Heart left ventricle (tissue), 16 donors: ENCODE data around the gene BPHL. TPM values are rescaled to one million over a fixed set of nuclear protein-coding genes. Genes with fewer than 3 reads are reported as not detected.

ENCODE experiments used
- ATAC-seq, 4 donors: fragments of 200-7000 bp; cut with Tn5 transposase; one replicate each; pipeline ENCODE4 v1.9.1; 2020 to 2022; ENCODE audit warnings: moderate library complexity in 4 of 4, mild to moderate bottlenecking in 3 of 4, moderate number of reproducible peaks in 1 of 4
- DNase-seq, 5 donors: peaks; one replicate each; pipeline ENCODE4 v3.0.0-alpha.2; 2020
- H3K27ac ChIP-seq, 12 donors: fragments of 200-600 bp; sonication (generic) in 4 of 12; one replicate each; pipeline versions ENCODE4 v1.5.0 to v1.8.0; 2016 to 2022; ENCODE audit warnings: mild to moderate bottlenecking in 2 of 12
- H3K27me3 ChIP-seq, 9 donors: fragments of 200-600 bp; sonication (generic) in 2 of 9; one replicate each; pipeline versions ENCODE4 v1.5.1 to v1.8.0; 2016 to 2022; ENCODE audit warnings: mild to moderate bottlenecking in 3 of 9
- H3K36me3 ChIP-seq, 9 donors: fragments of 200-600 bp; sonication (generic) in 2 of 9; one replicate each; pipeline versions ENCODE4 v1.5.0 to v1.8.0; 2018 to 2022; ENCODE audit warnings: mild to moderate bottlenecking in 2 of 9
- H3K4me1 ChIP-seq, 12 donors: fragments of 200-600 bp; sonication (generic) in 4 of 12; one replicate each; pipeline versions ENCODE4 v1.5.0 to v1.8.0; 2016 to 2022; ENCODE audit warnings: mild to moderate bottlenecking in 3 of 12
- H3K4me3 ChIP-seq, 12 donors: fragments of 200-600 bp; sonication (generic) in 4 of 12; one replicate each; pipeline versions ENCODE4 v1.5.0 to v1.8.0; 2017 to 2022; ENCODE audit warnings: mild to moderate bottlenecking in 9 of 12, moderate library complexity in 4 of 12
- H3K9me3 ChIP-seq, 12 donors: fragments of 200-600 bp; sonication (generic) in 4 of 12; one replicate each; pipeline versions ENCODE4 v1.5.0 to v1.8.0; 2016 to 2022; ENCODE audit warnings: mild to moderate bottlenecking in 1 of 12
- POLR2A ChIP-seq, 2 donors: fragments of 450-650 bp; IDR thresholded peaks; one replicate each; pipeline ENCODE4 v1.6.1; 2017; ENCODE audit warnings: antibody characterized with exemption in 2 of 2, mild to moderate bottlenecking in 2 of 2, moderate library complexity in 2 of 2
- WGBS, 4 donors: extraction: QIAGEN DNeasy Blood & Tissue Kit in 2 of 4; methylation state at CpG; one replicate each; pipeline versions ENCODE4 v1.1.5 to v1.1.7; 2013 to 2018; 5-methylcytosine and 5-hydroxymethylcytosine counted together
- intact Hi-C, 10 donors: fragments of 100-400 bp; cut with DNase I; formaldehyde crosslinking; loops; one replicate each; pipeline versions ENCODE4 v1.11.1 to v1.14.2; 2022
- polyA plus RNA-seq, 2 donors: library from polyadenylated mRNA; stranded (reverse); fragments of 200-250 nt; gene quantifications; one replicate each; pipeline ENCODE4 v1.2.3, GENCODE V29; 2013
- total RNA-seq, 9 donors: library from RNA; depleted of rRNA in 2 of 9; stranded (reverse); fragments of >200 nt in 2 of 9; fragmentation: NEBNext Ultra II Directional in 3 of 9; extraction: Animal tissue kit (Norgen Biotek cat#: 25700) in 3 of 9; gene quantifications; one replicate each; pipeline versions ENCODE4 v1.1.0 to v1.2.4, GENCODE V29; 2016 to 2023
- TF ChIP-seq, protein P1 (sequence below), 12 donors: fragments of 200-600 bp; sonication (generic) in 4 of 12; IDR thresholded peaks; one replicate each; pipeline versions ENCODE4 v1.5.0 to v1.8.0; 2018 to 2022; ENCODE audit warnings: antibody characterized with exemption in 12 of 12, mild to moderate bottlenecking in 5 of 12
- donor health status: ischemic (EF 13 %, LVEDD 7.1; RV severe dilation, severe dysfunction).
- donor health status: healthy with polysubstance abuse.
- donor health status: DM: no; HTN: yes; CAD: no.
- donor health status: DM: no; HTN: no; CAD: no.
- donor health status: ischemic (EF 25% LVEDD 6.9; RV normal size, moderate dysfunction).
- donor health status: ischemic (EF 25% LVEDD 5.7; RV mildly dilated, moderate dysfunction).
- donor health status: healthy.
- donor health status: DM: yes; HTN: yes; CAD: no.
- donor health status: ischemic (EF 35%, LVEDD 5.7; RV mildly dilated, moderate dysfunction).
- donor health status: nonischemic (EF 11% LVEDD 7.7; RV severe dilation, severe dysfunction).
- donor health status: DM: yes; HTN: yes; CAD: no.
- donor health status: PGD.
- donor health status: ischemic (EF 29% LVEDD 5.4; RV normal size, mild dysfunction).
- donor health status: nonischemic (EF 23%, LVEDD 6.1; RV moderate dilation, normal function).

The BPHL gene
- total and polyA plus RNA-seq, 11 donors: 4.8 to 38.2 (median 13.5) TPM

DNA sequence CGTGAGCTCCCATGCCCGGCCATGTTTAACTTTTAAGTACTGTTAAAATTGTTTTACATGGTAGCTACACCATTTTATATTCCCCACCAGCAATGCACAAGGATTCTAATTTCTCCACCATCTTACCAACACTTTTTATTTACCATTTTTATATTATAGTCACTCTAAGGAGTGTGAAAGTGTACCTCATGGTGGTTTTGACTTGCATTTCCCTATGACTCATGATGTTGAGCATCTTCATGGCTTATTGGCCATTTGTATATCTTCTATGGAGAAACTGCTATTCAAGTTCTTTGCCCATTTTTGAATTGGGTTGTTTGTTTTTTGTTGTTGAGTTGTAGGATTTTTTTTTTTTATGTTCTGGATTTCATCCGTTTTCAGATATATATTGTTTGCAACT, 15.6 kb upstream of the BPHL start:
- 93 to 97% (median 95%) methylated on average over 3 of the region's 3 CpGs for WGBS, 4 donors
- intact Hi-C loops: no loop called here

DNA sequence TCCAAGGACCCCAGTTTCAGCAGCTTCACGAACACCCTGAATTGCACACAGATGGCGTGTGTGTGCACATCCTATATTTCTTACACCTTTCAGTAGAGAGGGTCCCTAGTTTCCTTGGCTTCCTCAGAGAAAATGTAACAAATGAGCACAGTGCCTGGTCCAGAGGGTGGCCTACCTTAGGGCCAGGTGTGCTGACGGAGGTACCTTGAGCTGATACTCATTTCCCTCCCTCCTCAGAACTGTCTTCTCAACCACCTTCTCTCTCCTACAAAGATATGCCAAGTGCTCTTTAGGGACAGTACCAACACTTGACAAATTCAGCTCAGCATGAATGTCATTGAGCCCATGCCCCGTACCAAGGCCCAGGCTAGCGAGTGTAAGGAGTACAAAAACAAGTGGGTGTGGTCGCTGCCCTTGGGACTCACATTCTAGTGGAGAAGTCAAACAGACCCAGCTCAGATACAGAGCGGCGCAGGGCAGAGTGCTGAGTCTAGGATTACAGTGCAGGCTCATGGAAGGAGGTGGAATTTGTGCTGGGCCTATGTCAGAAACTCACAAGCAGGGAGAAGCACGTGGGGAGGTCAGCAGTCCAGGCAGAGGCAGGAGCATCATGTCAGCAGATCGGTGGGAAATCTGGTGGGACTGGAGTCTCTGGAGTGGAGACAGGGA, 9.6 kb upstream of the BPHL start:
- Histone ChIP-seq H3K4me3 (no peak overlapping the region), H3K4me1 (no peaks in the 10 kb centered on the region), H3K9me3 (no peaks in the 10 kb centered on the region), H3K27me3 (no peaks in the 10 kb centered on the region), H3K27ac (no peak overlapping the region), H3K36me3 (peaks cover 0 to 98% (median 87%) of the 10 kb centered on the region in 9 donors)
- DNase-seq: no peak
- peak in 2 of 4 donors; percentile 20 to 24 for ATAC-seq
- intact Hi-C loops: no loop called here
- TF ChIP-seq, protein P1, sequence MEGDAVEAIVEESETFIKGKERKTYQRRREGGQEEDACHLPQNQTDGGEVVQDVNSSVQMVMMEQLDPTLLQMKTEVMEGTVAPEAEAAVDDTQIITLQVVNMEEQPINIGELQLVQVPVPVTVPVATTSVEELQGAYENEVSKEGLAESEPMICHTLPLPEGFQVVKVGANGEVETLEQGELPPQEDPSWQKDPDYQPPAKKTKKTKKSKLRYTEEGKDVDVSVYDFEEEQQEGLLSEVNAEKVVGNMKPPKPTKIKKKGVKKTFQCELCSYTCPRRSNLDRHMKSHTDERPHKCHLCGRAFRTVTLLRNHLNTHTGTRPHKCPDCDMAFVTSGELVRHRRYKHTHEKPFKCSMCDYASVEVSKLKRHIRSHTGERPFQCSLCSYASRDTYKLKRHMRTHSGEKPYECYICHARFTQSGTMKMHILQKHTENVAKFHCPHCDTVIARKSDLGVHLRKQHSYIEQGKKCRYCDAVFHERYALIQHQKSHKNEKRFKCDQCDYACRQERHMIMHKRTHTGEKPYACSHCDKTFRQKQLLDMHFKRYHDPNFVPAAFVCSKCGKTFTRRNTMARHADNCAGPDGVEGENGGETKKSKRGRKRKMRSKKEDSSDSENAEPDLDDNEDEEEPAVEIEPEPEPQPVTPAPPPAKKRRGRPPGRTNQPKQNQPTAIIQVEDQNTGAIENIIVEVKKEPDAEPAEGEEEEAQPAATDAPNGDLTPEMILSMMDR (IDR thresholded peaks at IDR 0.05): no peak
- TF ChIP-seq POLR2A (IDR thresholded peaks at IDR 0.05): no peak
- 81 to 87% (median 85%) methylated on average over 10 of the region's 10 CpGs for WGBS, 4 donors

More for the DNA sequence above, 15.6 kb upstream of the BPHL start:
- Histone ChIP-seq H3K9me3 (no peaks in the 10 kb centered on the region), H3K4me1 (no peaks in the 10 kb centered on the region), H3K4me3 (no peak overlapping the region), H3K27ac (no peak overlapping the region), H3K27me3 (no peaks in the 10 kb centered on the region), H3K36me3 (peaks cover 0 to 100% (median 96%) of the 10 kb centered on the region in 9 donors)
- TF ChIP-seq, protein P1 (IDR thresholded peaks at IDR 0.05): no peak
- no peak for TF ChIP-seq POLR2A (IDR thresholded peaks at IDR 0.05)
- DNase-seq (no peak), ATAC-seq (no peak)

GRCh38 chr6:3109761-3110160, 8.8 kb upstream of the BPHL start:
- no peak for DNase-seq
- no peak overlapping the region for H3K4me3 ChIP-seq
- WGBS, 4 donors: 82 to 94% (median 92%) methylated on average over 3 of the region's 3 CpGs
- H3K27me3 ChIP-seq: no peaks in the 10 kb centered on the region
- H3K4me1 ChIP-seq: no peaks in the 10 kb centered on the region
- no peaks in the 10 kb centered on the region for H3K9me3 ChIP-seq
- ATAC-seq: no peak
- no peak overlapping the region for H3K27ac ChIP-seq
- H3K36me3 ChIP-seq: peaks cover 0 to 98% (median 88%) of the 10 kb centered on the region in 9 donors
- intact Hi-C loops: loop anchor here in 1 of 10 donors (5.0 kb wide), 1 partner anchor 37 kb away; no protein-coding TSS in a partner anchor
- TF ChIP-seq POLR2A (IDR thresholded peaks at IDR 0.05): no peak
- TF ChIP-seq, protein P1 (IDR thresholded peaks at IDR 0.05): no peak

DNA sequence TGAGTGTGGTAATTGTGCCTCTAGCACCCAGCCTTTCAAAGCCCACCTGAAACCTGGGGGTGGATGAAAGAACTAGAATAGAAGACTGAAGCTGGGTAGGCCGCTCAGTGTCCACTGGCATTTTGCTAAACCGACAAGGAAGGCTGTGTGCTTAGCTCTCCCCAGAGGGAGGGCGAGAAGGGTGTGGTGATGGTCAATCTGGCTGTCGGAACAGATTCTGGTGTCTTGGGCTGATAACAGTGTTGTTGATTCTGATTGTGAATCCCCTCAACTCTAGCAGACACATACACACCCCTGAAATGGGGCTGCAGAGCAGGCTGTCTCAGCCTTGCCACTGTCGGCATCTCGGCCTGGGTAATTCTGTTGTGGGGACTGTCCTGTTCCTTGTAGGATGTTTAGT, 4.1 kb upstream of the BPHL start:
- intact Hi-C loops: loop anchor here in 1 of 10 donors (5.0 kb wide), 1 partner anchor 42 kb away; no protein-coding TSS in a partner anchor
- Histone ChIP-seq H3K27ac (no peak overlapping the region), H3K4me3 (no peak overlapping the region), H3K4me1 (peaks cover 0 to 14% (median 5%) of the 10 kb centered on the region in 12 donors), H3K27me3 (no peaks in the 10 kb centered on the region), H3K9me3 (no peaks in the 10 kb centered on the region), H3K36me3 (peaks cover 0 to 65% (median 54%) of the 10 kb centered on the region in 9 donors)
- ATAC-seq (no peak), DNase-seq (no peak)
- no peak for TF ChIP-seq POLR2A (IDR thresholded peaks at IDR 0.05)
- 90 to 94% (median 93%) methylated on average over 4 to 6 of the region's 6 CpGs for WGBS, 4 donors
